ENCODE data around the gene CIART. TPM values are rescaled to one million over a fixed set of nuclear protein-coding genes. Genes with fewer than 3 reads are reported as not detected.

Gene CIART
- total RNA-seq, 1 donor from 2014 or later: 0.64 TPM

DNA sequence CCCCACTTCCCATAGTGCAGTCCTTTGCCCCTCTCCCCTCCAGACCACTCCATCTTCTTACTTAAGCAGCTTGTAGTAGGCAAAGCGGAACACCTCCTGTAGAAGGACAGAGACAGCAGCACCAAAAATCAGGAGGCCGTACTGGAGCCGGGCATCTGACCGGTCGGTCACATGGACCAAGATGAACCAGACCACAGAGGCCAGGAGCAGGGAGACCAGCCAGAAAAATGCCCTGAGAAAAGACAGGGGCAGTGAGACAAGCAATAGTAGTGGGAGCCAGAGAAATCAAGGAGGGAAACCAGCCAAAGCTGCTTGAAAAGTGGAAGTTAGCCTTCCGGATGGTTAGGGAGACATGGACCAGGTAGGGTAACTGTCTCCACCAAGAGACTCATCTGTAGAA lies 14.5 kb upstream of the CIART start:
- H3K4me1 ChIP-seq: peaks cover 8 to 19% of the 10 kb centered on the region in 2 donors
- H3K9me3 ChIP-seq: no peaks in the 10 kb centered on the region
- H3K36me3 ChIP-seq: peaks cover 19 to 30% of the 10 kb centered on the region in 2 donors
- intact Hi-C loops (cut with DNase I): loop anchor here (1.0 to 2.0 kb wide), 2 partner anchors 12 to 31 kb away; partner anchors contain the start of gene ANP32E
- peak overlapping the region; percentile 91 for H3K27ac ChIP-seq
- no peak for DNase-seq (ENCODE audit: low spot score in 2 of 2)
- H3K4me3 ChIP-seq: peak overlapping the region; percentile 86 to 87
- TF ChIP-seq, protein P1, sequence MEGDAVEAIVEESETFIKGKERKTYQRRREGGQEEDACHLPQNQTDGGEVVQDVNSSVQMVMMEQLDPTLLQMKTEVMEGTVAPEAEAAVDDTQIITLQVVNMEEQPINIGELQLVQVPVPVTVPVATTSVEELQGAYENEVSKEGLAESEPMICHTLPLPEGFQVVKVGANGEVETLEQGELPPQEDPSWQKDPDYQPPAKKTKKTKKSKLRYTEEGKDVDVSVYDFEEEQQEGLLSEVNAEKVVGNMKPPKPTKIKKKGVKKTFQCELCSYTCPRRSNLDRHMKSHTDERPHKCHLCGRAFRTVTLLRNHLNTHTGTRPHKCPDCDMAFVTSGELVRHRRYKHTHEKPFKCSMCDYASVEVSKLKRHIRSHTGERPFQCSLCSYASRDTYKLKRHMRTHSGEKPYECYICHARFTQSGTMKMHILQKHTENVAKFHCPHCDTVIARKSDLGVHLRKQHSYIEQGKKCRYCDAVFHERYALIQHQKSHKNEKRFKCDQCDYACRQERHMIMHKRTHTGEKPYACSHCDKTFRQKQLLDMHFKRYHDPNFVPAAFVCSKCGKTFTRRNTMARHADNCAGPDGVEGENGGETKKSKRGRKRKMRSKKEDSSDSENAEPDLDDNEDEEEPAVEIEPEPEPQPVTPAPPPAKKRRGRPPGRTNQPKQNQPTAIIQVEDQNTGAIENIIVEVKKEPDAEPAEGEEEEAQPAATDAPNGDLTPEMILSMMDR (IDR thresholded peaks at IDR 0.05): no peak
- no peaks in the 10 kb centered on the region for H3K27me3 ChIP-seq

DNA sequence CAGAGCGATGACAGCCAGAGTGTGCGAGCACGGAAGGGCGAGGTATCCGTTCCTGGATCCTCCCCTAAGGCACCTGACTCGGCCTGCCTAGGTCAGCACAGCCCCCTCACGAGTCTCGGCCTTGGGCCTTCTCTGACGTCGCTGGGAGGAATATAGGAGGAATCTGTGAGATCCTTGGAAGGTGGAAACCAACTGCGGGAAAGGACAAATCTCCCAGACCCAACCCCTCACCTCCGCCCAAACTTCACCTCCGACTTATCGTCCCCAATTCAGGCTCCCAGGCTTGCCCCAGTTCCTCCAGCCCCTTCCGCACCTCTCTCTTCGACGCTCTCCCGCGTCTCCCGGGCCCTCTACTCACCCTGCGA lies 14.0 kb upstream of the CIART start:
- Histone ChIP-seq H3K27ac (peak overlapping the region; percentile 91), H3K27me3 (no peaks in the 10 kb centered on the region), H3K4me3 (peak overlapping the region; percentile 86 to 87), H3K36me3 (peaks cover 19 to 30% of the 10 kb centered on the region in 2 donors), H3K9me3 (no peaks in the 10 kb centered on the region), H3K4me1 (peaks cover 8 to 23% of the 10 kb centered on the region in 2 donors)
- DNase-seq (ENCODE audit: low spot score in 2 of 2): no peak
- TF ChIP-seq, protein P1 (IDR thresholded peaks at IDR 0.05): no peak
- intact Hi-C loops (cut with DNase I): loop anchor here (1.0 to 2.0 kb wide), 2 partner anchors 12 to 32 kb away; partner anchors contain the start of gene ANP32E

DNA sequence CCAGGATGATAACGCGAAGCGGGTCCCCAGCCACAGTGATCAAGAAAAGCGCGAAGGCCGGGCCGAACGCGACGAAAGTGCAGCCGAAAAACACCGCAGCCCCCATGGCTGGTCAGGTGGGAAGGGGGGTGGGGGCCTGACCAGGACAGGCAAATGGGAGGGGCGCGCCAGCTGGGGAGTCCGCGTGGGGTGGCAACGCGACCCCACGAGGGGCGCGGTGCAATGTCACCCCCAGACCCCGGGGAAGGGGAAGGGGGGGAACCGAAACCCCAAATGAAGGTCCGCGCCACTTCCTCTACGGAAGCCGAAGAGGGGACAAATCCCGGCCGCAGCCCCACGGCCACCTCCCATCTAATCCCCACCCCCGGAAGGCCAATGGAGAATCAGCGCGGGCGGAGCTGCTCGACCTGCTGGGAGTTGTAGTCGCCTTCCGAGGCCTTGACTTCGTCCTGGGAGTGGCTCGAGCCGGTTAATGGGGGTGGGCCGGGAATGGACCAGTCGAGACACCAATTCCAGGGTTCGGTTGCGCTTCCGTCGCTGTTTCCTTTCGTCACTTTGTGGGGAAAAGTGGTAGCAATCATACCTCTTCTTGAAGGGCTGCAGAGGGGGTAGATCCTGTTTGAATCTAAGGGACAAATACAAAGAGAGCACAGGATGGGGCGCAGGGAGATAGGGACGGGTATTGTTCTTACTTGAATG lies 13.5 kb upstream of the CIART start, which contains the start of gene APH1A:
Gene APH1A, minus strand, starts transcription at position 312 of the 699 bp plus-strand sequence. Its CDS starts 206 bp downstream, at position 106.
- H3K4me1 ChIP-seq: peaks cover 12 to 28% of the 10 kb centered on the region in 2 donors
- DNase-seq (ENCODE audit: low spot score in 2 of 2): peak; percentile 92 to 99
- no peaks in the 10 kb centered on the region for H3K27me3 ChIP-seq
- peak within 1 kb of the TSS; percentile 86 to 87 for H3K4me3 ChIP-seq
- TF ChIP-seq, protein P1 (IDR thresholded peaks at IDR 0.05): no peak
- intact Hi-C loops (cut with DNase I): loop anchor here (1.0 to 2.0 kb wide), 3 partner anchors 12 to 32 kb away; partner anchors contain the start of gene ANP32E
- H3K27ac ChIP-seq: peak within 1 kb of the TSS; percentile 91
- peaks cover 19 to 30% of the 10 kb centered on the region in 2 donors for H3K36me3 ChIP-seq
- no peaks in the 10 kb centered on the region for H3K9me3 ChIP-seq

DNA sequence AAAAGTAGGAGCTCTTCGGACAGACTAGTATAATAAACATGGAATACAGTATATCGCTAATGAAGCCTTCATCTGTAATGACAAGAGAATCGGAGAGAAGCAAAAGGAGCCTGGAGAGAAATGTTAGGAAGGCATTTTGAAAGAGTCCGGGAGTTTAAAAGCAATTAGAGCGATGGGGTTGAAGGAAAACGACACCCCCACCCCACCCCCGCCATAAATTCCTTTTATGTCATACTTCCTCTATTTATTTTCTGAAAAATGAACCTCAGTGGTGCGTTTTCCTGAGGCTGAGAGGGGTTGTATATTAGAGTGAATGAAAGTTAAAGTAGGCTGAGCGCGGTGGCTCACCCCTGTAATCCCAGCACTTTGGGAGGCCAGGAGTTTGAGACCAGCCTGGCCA lies 12.9 kb upstream of the CIART start:
- intact Hi-C loops (cut with DNase I): loop anchor here (1.0 to 2.0 kb wide), 2 partner anchors 12 to 33 kb away; partner anchors contain the start of gene ANP32E
- TF ChIP-seq, protein P1 (IDR thresholded peaks at IDR 0.05): no peak
- peaks cover 19 to 27% of the 10 kb centered on the region in 2 donors for H3K36me3 ChIP-seq
- H3K27me3 ChIP-seq: no peaks in the 10 kb centered on the region
- H3K9me3 ChIP-seq: no peaks in the 10 kb centered on the region
- peaks cover 13 to 30% of the 10 kb centered on the region in 2 donors for H3K4me1 ChIP-seq
- no peak for DNase-seq (ENCODE audit: low spot score in 2 of 2)
- peak overlapping the region; percentile 86 to 87 for H3K4me3 ChIP-seq
- peak overlapping the region; percentile 91 for H3K27ac ChIP-seq

DNA sequence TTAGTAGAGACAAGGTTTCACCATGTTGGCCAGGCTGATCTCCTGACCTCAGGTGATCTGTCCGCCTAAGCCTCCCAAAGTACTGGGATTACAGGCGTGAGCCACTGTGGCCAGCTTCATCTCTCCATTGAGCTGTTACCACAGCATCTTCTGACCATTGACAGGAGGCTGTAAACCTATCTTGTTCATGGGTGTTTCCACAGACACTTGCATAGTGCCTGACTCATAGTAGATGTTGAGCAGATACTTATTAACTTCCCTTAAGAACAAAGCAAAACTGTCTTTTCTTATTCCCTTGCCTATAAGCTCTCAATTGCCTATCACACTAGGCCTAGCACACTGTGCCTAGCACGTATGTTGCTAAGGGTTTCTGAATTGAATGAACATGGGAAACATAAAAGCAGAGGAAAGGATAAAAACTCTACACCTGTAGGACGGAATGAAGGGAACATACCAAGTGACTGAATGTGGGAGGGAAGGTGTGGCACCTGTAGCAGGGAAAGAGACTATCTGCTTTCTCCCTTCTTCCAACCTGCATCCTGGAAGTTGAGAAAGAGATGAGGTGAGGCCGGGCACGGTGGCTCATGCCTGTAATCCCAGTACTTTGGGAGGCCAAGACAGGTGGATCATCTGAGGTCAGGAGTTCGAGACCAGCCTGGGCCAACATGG lies 10.9 kb upstream of the CIART start:
- H3K27ac ChIP-seq: peak overlapping the region; percentile 72 to 81
- peaks cover 13 to 33% of the 10 kb centered on the region in 2 donors for H3K4me1 ChIP-seq

More for the DNA sequence above, 10.9 kb upstream of the CIART start:
- intact Hi-C loops (cut with DNase I): no loop called here
- no peak for DNase-seq (ENCODE audit: low spot score in 2 of 2)
- TF ChIP-seq, protein P1 (IDR thresholded peaks at IDR 0.05): no peak
- Histone ChIP-seq H3K4me3 (no peak overlapping the region), H3K27me3 (no peaks in the 10 kb centered on the region), H3K9me3 (no peaks in the 10 kb centered on the region), H3K36me3 (peaks cover 5 to 7% of the 10 kb centered on the region in 2 donors)

Data from ascending aorta (tissue), 2 donors.